Activated T-helper 9 cell treated with anti-CD3 and anti-CD28 coated beads, Interleukin-2, amount 50 U/mL, for 16 hours (primary cell): ENCODE measurements around the gene ZBTB7A.

ENCODE experiments used
- DNase-seq: peaks from one replicate; pipeline ENCODE4 v3.0.0-alpha.2; 2020; ENCODE audit warnings: low read depth

The ZBTB7A gene

DNA sequence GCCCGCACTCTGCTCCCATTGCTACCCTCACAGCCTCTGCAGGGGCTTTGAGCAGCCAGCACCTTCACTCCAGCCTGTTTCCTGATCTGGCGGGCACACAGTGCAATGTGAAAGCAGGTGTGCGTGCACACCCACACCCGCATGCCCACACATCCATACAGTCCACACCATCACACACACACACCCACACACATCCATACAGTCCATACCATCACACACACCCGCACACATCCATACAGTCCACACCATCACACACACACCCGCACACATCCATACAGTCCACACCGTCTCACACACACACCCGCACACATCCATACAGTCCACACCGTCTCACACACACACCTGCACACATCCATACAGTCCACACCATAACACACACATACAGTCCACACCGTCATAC, 31.1 kb downstream of the ZBTB7A start:
- DNase-seq = no peak

DNA sequence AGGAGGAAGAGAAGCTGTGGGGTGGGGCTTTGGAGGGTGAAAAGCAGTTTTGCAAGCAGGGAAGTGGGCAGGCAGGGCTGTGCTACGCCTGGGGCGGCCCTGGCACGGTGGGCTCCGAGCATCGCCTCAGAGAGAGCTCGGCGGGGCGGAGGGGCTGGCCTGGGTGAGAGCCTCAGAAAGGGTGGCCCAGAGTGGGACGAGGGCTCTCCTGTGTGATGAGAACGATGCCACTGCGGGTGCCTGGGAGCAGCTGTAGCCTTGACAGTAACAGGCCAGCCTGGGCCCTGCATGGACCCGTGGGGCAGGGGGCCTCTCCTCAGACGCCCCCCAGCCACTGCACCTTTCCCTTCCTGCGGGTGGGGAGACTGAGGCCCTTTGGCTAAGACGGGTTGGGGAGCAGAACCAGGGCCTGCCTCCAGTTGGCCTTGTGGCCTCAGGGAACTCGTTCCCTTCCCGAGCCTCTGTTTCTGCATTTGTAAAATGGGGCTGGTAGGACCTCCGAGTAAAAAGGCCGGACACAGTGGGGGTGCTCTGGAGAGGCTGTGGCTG, 31.6 kb downstream of the ZBTB7A start:
- DNase-seq = no peak

DNA sequence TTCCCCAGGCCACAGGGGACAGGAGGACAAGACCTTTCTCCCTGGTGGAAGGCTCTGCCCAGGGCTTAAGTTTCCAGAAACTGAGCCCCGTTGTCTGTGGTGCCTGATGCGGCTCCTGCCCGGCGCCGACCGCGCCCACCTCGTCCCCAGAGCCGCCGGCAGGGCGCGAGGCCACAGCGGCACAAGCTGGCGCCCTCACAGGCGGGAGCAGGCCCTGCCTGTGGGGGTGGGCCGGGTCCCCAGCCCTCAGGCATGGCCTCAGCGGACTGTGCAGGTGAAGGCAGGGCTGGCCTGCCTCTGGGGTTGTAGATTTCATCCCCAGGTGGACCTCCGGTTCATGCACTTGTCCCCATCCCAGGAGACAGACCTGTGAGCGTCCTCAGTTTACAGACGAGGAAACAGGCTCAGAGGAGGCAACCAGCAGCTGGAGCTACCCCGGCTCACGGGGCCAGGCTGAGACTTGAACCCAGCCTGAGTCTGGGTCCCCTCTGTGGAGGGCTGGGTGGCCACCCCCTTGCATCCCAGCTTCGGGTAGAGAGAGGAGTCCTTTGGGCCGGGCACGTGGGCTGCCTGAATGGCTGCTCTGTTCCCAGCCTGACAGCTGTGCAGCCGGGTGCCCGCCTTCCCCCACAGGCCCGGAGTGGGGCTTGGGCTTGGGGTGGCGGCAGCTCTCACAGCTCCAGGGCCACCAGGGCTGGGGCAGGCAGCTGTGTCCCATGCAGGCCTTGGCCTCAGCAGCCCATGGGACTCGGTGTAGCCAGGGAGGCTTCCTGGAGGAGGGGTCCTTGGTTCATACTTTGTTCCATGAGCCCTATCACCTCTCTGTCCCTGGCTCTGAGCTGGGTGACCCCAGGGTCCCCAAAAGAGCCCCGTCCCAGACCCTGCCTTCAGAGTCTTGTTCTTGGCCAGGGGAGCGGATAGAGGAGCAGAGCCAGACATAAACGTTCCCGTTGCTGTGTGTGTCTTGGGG, 32.4 kb downstream of the ZBTB7A start:
- no peak for DNase-seq

DNA sequence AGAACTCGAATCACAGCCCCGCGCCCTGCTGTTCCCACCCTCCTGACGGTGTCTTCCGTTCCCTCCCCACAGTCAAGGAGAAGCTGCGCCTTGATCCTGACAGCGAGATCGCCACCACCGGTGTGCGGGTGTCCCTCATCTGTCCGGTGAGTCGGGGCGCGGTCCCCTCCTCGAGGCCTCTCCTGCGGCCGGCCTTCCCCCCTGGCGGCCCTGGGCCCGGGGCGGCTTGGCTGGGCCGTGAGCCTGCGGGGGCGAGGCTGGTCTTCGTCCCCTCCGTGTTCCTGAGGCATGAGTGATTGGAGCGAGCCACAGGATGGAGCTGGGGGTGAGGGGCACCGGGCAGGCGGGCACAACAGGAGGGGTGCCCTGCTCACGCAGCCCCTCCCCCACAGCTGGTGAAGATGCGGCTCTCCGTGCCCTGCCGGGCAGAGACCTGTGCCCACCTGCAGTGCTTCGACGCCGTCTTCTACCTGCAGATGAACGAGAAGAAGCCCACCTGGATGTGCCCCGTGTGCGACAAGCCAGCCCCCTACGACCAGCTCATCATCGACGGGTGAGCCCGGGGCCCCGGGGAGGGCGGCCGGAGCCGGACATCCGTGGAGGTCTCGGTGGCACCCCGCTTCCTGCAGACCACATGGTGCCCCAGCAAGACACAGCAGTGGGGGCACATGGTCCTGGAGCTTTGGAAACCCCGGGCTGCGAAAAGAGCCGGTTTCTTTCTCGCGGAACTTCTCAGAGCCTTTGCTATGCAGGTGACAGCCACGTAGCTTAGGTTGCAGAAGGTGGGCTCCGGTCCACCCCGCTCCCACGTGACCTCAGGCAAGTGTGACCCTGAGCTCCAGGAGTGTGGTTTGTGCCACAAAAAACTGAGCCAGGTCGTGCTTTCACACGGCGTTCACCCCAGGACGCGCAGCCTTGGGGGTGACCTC, 33.4 kb downstream of the ZBTB7A start:
- no peak for DNase-seq

DNA sequence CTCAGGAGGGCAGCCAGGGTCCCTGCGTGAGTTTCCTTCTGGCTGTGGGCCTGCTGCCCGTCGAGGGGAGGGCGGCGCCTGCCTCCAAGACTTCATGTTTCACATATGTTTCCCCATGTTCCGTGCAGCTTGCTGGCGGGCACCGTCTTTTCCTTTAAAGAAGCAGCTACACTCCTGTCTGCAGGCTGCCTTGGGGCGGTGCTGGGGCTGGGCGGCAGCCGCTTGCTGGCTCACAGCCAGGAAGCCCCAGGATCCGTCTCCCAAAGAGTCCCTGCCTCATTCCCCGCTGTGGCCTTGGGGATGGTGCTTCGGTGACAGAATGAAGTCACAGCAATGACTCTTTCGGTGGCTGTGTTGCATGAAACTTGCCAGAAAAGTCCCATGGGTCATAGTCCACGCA, 34.3 kb downstream of the ZBTB7A start:
- no peak for DNase-seq

DNA sequence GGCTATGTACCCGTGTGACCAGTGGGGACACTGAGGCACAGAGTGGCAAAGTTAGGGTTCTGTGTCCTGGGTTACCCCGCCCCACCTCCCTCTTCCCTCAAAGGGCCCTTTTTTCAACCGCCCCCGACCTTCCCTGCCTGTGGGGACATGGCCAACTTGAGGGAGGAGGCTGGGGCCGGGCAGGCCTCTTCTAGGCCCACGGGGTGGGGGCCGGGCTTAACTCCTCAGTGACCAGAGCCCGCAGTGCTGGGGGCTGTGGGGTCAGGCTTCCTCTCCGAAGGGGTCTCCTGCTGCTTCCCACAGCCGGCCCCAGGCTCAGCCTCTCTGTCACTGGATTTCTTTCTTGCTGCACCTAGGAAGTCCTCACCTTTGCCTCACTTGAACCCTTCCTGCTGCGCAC, 35.3 kb downstream of the ZBTB7A start:
- DNase-seq = no peak

DNA sequence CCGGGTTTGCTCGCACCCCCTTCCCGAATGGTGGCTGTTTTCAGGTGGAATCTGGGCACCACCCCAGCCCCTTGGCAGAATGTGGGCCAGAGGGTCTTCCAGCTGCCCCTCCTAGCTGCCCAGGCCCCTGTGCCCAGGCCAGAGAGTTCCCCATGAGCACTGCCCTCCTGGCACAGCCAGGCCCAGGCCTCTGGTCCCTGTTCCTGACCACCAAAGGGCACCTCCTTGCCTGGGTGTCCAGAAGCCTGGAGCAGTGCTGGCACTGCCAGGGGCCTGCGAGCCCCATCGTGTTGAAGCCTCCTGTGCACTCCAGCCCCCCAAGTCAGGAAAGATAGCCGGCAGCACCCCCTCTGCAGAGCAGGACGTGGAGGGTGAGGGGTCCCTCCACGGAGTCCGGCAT, 35.7 kb downstream of the ZBTB7A start:
- no peak for DNase-seq

DNA sequence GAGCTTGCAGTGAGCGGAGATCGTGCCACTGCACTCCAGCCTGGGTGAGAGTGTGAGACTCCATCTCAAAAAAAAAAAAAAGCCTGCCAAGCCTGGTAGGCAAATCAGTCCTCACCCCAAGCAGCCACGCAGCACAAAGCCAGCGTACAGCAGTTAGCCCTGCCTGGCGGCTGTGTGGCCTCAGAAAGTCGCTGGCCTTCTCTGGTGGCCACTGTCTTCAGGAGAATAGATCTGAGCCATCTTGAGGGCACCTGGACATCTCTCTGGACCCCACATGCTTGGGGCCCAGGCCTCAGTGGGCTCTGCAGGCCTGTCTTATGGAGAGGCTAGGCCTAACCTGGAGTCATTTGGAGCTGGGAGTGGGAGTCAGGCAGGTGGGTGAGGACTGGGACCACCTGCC, 36.1 kb downstream of the ZBTB7A start:
- DNase-seq = no peak

DNA sequence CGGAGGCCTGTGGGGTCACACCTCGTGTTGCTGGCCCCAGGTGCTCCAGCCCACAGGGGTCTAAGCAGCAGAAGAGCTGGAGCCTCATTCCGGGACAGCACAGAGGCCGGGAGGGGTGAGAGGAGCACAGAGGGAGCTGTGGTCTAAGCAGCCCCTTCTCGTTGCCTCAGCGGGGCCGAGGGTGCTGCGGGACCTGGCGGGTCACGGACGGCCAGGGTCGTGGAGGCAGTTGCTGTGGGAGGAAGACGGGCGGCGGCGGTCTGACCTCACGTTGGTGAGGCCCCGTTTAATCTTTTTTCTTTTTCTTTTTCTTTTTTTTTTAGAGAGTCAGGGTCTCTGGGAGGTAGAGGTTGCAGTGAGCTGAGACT, 37.5 kb downstream of the ZBTB7A start:
- no peak for DNase-seq

DNA sequence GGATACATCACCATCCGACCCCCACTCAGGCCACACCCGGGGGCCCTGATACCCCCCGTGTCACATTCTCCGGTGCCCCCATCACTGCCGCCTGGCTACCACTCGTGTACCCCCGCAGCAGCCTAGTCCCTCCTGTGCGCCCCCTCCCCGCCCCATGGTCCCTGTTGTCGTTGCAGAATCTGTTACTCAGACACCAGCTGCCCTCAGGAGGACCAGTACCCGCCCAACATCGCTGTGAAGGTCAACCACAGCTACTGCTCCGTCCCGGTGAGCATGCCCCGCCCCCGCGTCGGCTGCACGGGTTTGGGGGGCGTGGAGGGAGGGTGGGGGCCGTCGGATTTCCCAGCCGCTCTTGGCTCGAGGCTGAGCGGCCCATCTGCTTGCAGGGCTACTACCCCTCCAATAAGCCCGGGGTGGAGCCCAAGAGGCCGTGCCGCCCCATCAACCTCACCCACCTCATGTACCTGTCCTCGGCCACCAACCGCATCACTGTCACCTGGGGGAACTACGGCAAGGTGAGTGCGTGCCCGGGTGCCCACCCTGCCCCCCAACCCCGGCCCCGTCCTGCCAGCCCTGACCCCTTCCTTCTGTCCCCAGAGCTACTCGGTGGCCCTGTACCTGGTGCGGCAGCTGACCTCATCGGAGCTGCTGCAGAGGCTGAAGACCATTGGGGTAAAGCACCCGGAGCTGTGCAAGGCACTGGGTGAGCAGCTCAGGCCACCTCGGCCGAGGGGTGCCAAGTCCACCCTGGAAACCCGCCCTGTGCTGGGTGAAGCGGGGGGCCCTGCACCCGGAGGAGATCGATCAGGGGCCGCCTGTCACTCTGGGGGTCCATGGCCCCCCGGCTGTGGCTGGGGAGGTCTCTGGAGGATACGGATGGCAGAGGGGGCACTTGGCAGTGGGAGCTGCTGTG, 38.1 kb downstream of the ZBTB7A start:
- DNase-seq = no peak

DNA sequence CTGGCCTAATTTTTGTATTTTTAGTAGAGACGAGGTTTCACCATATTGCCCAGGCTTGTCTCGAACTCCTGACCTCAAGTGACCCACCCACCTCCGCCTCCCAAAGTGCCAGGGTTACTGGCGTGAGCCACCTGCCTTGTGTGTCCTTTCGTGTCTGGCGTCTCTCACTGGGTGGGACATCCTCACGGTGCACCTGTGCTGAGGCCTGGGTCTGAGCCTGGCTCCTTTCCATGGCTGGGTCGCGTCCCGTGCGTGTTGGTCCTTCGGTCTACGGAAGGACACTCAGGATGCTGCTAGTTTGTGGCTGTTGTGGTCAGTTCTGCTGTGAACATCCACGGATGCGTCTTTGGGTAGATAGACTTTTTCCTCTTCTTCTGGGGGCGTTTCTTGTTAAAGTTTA, 39.6 kb downstream of the ZBTB7A start:
- no peak for DNase-seq

DNA sequence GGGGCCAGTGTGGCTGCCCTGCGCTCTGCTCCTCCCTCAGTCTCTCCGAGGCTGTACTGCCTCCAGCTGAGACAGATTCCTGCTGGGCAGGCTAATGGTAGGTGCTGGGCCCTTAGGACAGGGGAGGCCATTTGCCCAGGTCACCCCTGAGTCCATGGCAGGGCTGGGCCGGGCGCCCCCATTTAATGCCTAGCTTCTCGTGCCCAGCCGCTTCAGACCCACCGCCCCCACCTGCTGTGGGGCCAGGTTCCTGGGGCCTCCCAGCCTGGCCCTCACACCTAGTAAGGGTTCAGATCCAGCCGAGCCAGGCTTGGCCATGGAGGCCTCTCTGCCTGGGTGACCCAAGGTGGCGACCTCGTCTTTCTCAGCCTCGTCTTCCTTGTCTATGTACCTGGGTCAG, 41.4 kb downstream of the ZBTB7A start:
- DNase-seq = no peak

DNA sequence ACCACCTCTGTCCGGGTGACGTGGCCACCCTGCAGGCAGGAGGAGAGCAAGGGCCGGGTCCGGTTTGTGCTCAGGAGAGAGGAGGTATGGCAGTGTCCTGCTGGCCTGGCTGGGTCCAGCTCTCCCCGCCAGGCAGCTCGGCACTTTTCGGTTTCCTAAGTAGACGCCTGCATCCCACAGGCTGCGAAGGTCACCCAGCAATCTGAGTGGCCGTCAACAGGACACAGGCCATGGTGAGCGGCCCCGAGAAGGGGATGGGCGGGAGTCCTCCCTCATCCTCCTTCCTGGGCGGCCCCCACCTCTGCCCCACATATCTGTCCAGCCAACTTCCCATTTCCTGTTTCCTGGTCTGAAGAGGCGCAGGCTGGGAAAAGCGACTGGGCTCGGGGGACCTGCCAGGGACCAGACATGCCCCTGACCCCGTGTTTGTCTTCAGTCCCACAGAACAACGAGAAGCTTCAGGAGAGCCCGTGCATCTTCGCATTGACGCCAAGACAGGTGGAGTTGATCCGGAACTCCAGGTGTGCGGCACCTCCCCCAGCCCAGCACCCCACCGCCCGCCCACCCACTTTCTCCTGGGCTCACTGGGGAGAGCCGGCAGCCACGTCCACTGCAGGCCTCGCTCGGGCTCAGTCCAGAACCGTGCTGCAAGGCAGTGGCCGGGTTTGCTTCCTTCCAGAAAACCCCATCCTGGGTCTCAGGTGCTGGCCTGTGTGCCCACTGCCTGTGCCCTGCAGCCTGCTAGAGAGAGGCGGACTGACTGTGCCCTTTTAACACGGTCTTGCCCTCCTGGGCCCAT, 42.9 kb downstream of the ZBTB7A start:
- DNase-seq = no peak

DNA sequence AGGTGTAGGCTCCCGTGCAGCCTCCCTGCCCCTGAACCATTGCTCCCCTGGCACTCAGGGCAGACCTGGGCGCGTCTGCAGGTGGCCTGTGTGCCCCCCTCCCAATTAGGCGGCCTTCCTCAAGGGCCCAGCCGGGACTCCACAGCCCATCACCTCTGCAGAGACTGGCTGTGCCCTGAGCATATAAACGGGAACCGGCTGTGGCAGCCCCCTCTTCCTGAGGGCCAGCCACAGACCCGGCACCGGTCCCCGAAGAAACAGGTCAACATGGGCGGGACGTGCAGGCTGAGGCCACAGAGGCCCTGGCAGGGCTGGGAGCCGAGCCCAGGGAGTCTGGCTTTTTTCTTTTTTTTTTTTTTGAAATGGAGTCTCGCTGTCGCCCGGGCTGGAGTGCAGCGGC, 47.1 kb downstream of the ZBTB7A start:
- no peak for DNase-seq

DNA sequence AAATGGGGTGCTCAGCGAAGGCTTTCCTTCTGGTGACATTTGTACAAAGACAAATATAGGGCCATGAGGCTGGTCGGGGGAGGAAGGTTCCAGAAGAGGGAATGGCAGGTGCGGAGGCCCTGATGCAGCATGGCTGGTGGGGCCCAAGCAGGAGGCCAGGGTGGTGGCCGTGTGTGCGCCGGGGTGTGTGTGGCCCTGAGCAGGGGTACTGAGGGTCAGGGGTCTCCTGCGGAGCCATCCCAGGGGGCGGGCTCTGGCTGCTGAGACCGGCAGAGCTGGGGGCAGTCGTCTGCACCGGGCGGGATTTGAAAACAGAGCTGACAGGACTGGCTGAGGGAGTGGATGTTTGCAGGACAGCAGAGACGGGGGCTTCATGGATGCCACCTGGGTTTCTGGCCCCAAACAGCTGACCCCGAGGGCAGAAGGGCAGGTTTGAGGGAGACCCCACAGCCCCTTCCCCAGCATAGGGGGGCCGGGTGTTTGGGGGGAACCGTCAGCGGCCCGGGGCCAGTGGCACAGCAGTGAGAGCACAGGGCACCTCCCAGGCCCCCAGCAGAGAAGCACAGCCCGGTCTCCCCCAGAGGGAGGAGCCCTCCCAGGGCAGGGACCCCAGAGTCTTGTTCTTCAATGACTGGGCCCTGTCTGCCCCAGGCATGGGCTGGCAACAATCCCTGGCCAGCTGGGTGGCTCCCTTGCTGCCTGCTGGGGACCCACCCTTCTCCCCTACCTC, 47.8 kb downstream of the ZBTB7A start:
- no peak for DNase-seq

DNA sequence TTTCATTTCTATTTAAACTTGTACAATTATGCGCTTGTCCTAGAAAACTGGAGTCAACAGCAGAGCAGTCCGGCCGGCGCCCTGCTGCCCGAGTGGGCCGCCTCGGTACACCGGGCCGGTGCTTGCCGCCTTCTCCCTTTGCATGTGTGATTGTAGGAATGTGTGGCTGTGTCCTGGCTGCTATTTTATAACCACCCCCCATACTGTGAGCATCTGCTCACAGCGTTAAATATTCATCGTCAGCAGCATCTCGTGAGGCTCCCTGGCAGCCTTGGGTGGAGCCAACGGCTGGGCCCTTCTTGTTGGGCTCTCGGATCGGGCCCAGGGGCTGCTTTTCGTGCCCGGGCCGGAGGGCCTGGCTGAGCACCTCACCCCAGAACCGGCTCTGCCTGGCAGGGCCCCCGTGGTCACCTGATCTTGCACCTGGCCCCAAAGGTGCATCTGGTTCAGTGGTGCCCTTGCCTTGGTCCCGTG, 48.5 kb downstream of the ZBTB7A start:
- no peak for DNase-seq

DNA sequence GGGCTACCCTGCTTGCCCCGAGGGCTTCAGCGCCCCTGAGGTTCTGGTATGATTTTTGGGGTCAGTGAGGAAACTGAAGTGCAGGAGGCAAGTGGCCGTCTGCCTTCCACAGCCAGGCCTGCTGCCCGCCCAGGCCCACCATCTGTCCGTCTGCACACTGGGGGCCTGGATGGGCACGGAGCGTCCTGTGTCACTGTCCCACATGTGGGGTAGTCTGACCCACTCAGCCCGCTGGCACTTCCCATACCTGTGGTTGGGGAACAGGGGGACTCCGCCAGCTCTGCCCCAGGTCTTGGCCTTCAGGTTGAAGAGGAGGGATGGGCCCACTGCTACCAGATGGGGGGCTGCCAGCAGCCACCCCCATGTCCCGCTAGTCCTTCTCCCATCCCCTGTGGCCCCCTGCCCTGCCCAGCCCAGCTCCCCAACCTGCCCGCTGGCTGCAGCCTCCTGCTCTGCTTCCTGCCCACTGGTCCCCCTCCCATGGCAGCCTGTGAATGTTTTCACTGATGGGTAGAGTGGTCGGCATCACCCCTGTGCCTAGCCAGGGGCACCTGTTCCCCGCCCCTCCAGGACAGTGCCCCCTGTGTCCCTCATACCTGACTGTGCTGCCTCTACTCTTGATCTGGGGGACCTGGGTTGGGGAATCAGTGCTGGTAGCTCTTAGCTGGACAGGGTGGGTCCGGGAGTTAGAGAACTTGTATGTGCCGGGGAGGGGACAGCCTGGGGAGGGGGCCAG, 49.6 kb downstream of the ZBTB7A start:
- no peak for DNase-seq

DNA sequence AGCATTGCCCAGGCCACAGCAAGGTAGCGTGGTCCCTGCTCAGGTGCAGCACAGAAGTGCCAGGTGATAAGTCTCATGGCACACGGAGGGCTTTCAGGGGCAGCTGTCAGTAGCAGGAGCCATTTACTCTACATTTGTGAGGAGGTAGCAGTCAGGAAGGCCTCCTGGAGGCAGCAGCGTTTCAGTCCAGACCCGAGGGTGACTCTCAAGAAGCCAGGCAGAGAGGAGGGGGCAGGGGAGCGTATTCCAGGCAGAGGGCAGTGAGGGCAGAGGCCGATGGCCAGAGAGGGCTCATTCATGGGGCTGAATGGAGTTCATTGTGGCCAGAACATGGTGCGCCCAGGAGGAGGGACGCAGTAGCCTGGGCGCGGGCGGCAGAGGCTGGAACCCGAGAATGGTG, 50.2 kb downstream of the ZBTB7A start:
- DNase-seq = no peak

DNA sequence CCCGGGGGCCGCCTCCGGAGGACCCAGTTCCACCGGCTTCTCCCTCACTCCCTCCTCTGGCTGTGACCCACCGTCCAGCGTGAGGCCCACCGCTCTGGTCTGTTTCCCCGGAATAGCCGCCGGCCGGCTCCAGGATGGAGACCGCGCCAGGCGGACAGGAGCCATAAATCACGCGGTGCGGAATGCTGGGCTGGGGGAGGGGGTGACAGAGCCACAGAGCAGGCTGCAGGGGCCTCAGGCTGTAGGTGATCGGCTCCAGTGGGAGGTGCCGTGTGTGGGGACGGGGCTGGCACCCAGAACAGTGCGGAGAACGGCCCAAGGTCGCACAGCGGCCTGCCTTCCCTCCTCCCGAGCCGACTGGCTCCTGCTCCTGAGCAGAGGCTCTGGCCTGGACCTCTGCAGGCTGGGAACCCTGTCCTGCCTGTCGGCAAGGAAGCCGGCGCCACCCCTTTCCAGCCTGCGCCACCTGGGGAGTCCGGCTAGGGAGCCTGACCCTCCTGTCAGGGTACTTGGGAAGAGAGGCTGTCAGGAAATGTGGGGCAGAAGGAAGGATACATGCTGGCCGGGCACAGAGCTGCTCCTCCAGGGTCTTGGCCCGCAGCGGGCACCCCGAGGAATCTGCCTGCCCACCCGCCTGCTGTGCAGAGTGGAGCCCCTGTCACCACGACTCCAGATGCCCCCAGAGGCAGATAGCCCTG, 50.8 kb downstream of the ZBTB7A start:
- no peak for DNase-seq
